Mesenchymal stem cell (in vitro differentiated cells and primary cell): ENCODE data around the gene IST1.
A peak's percentile ranks its signal among the peaks of the same experiment; 100 is the strongest.
"Not testable (repeated sequence)": the region's sequence is repeated elsewhere in the genome, so short reads cannot be mapped to it uniquely, and the experiment has no call there.

Source experiments
- DNase-seq: peaks from one replicate; pipeline ENCODE4 v3.0.0-alpha.2; 2013
- H2AFZ ChIP-seq: one replicate; pipeline ENCODE4 v1.6.1; 2013; ENCODE audit warnings: low read depth, mild to moderate bottlenecking, control low read depth, inconsistent platforms, low read length, moderate library complexity
- H2AK5ac ChIP-seq: 2 replicates; pipeline ENCODE4 v1.6.1; 2013; ENCODE audit warnings: low read length, moderate library complexity, mild to moderate bottlenecking, inconsistent platforms; ENCODE audit not compliant: severe bottlenecking
- H2BK120ac ChIP-seq: one replicate; pipeline ENCODE4 v1.6.1; 2013; ENCODE audit warnings: low read depth, mild to moderate bottlenecking, inconsistent platforms, low read length, moderate library complexity
- H2BK12ac ChIP-seq, 2 experiments: one replicate each; pipeline ENCODE4 v1.6.1; 2013; ENCODE audit warnings: inconsistent platforms in 2 of 2, low read length in 2 of 2, mild to moderate bottlenecking in 2 of 2, moderate library complexity in 2 of 2, control low read depth in 1 of 2
- H2BK15ac ChIP-seq: one replicate; pipeline ENCODE4 v1.6.1; 2013; ENCODE audit warnings: mild to moderate bottlenecking, low read depth, inconsistent platforms; ENCODE audit not compliant: poor library complexity, severe bottlenecking
- H2BK5ac ChIP-seq: 2 replicates; pipeline ENCODE4 v1.6.1; 2013; ENCODE audit warnings: low read depth, mild to moderate bottlenecking, low read length, control low read depth, inconsistent platforms; ENCODE audit not compliant: poor library complexity, severe bottlenecking
- H3K14ac ChIP-seq, 2 experiments: one replicate each; pipeline ENCODE4 v1.6.1; 2013; ENCODE audit warnings: inconsistent platforms in 2 of 2, low read length in 2 of 2, control low read depth in 1 of 2, mild to moderate bottlenecking in 1 of 2, moderate library complexity in 1 of 2
- H3K18ac ChIP-seq, 2 experiments: one replicate each; pipeline ENCODE4 v1.6.1; 2013; ENCODE audit warnings: inconsistent platforms in 2 of 2, low read length in 2 of 2, control low read depth in 1 of 2, low read depth in 1 of 2, mild to moderate bottlenecking in 1 of 2
- H3K23ac ChIP-seq, 2 experiments: one replicate each; pipeline ENCODE4 v1.6.1; 2013; ENCODE audit warnings: inconsistent platforms in 2 of 2, low read length in 2 of 2, mild to moderate bottlenecking in 2 of 2, moderate library complexity in 2 of 2, control low read depth in 1 of 2
- H3K27ac ChIP-seq: 2 replicates; pipeline ENCODE4 v1.5.1; 2013; ENCODE audit warnings: mild to moderate bottlenecking, moderate library complexity, low read length, control low read depth, inconsistent platforms; ENCODE audit not compliant: poor library complexity, severe bottlenecking
- H3K27me3 ChIP-seq, 2 experiments: 2 replicates each; pipeline versions ENCODE4 v1.6.1 to v1.7.0; 2013; ENCODE audit warnings: low read length in 2 of 2, mild to moderate bottlenecking in 2 of 2, moderate library complexity in 2 of 2, control low read depth in 1 of 2, inconsistent platforms in 1 of 2; ENCODE audit not compliant: control insufficient read depth in 1 of 2, insufficient read depth in 1 of 2
- H3K36me3 ChIP-seq, 2 experiments: 2 replicates each; pipeline versions ENCODE4 v1.6.1 to v1.7.0; 2013; ENCODE audit warnings: low read length in 2 of 2, control low read depth in 1 of 2, inconsistent platforms in 1 of 2, low read depth in 1 of 2, mild to moderate bottlenecking in 1 of 2; ENCODE audit not compliant: insufficient read depth in 2 of 2, control insufficient read depth in 1 of 2
- H3K4ac ChIP-seq, 2 experiments: one replicate each; pipeline ENCODE4 v1.6.1; 2013; ENCODE audit warnings: inconsistent platforms in 2 of 2, low read length in 2 of 2, mild to moderate bottlenecking in 2 of 2, moderate library complexity in 2 of 2, control low read depth in 1 of 2, low read depth in 1 of 2
- H3K4me1 ChIP-seq: 2 replicates; pipeline ENCODE4 v1.6.1; 2013; ENCODE audit warnings: low read depth, low read length, control low read depth; ENCODE audit not compliant: control insufficient read depth, insufficient read depth
- H3K4me2 ChIP-seq: 2 replicates; pipeline ENCODE4 v1.6.1; 2013; ENCODE audit warnings: low read length, mild to moderate bottlenecking, inconsistent platforms; ENCODE audit not compliant: poor library complexity, severe bottlenecking
- H3K4me3 ChIP-seq, 2 experiments: 2 replicates each; pipeline versions ENCODE4 v1.5.1 to v1.7.0; 2013; ENCODE audit warnings: low read length in 2 of 2, mild to moderate bottlenecking in 2 of 2, control low read depth in 1 of 2, low read depth in 1 of 2; ENCODE audit not compliant: insufficient read depth in 1 of 2
- H3K79me1 ChIP-seq: replicated peaks from 2 replicates; pipeline ENCODE4 v1.6.1; 2013; ENCODE audit warnings: mild to moderate bottlenecking, control low read depth, low read length, inconsistent platforms; ENCODE audit not compliant: poor library complexity, severe bottlenecking
- H3K9ac ChIP-seq: 2 replicates; pipeline ENCODE4 v1.7.0; 2013; ENCODE audit warnings: mild to moderate bottlenecking, low read length, moderate library complexity
- H3K9me3 ChIP-seq: 2 replicates; pipeline ENCODE4 v1.7.0; 2013; ENCODE audit warnings: mild to moderate bottlenecking, low read length; ENCODE audit not compliant: control insufficient read depth
- H4K8ac ChIP-seq: one replicate; pipeline ENCODE4 v1.6.1; 2013; ENCODE audit warnings: inconsistent platforms, mild to moderate bottlenecking, low read length, moderate library complexity
- H4K91ac ChIP-seq: one replicate; pipeline ENCODE4 v1.6.1; 2013; ENCODE audit warnings: mild to moderate bottlenecking, low read length, inconsistent platforms
- WGBS: methylation state at CpG from one replicate; pipeline ENCODE4 v1.1.7; 2013; ENCODE audit warnings: mixed read lengths; 5-methylcytosine and 5-hydroxymethylcytosine counted together

Gene IST1

GRCh38 chr16:71859762-71860521 lies 35.4 kb upstream of the IST1 start:
- Histone ChIP-seq H3K23ac (no peak overlapping the region), H4K8ac (no peak overlapping the region), H3K9ac (no peak overlapping the region), H3K27ac (peak overlapping the region; percentile 80), H2BK15ac (no peak overlapping the region), H3K4me3 (no peak overlapping the region), H3K4ac (no peak overlapping the region), H2BK120ac (no peak overlapping the region), H3K14ac (no peak overlapping the region), H3K4me1 (peaks cover 18% of the 10 kb centered on the region), H2BK5ac (no peak overlapping the region), H3K27me3 (no peaks in the 10 kb centered on the region), H3K36me3 (peaks cover 38 to 74% of the 10 kb centered on the region in 2 experiments), H3K9me3 (no peaks in the 10 kb centered on the region), H3K18ac (no peak overlapping the region), H3K79me1 (peaks cover 31% of the 10 kb centered on the region), H3K4me2 (no peak overlapping the region), H2BK12ac (no peak overlapping the region), H4K91ac (no peak overlapping the region), H2AK5ac (peak overlapping the region; percentile 4), H2AFZ (no peak overlapping the region)
- WGBS: 96% methylated on average over 32 of the region's 32 CpGs
- no peak for DNase-seq

GRCh38 chr16:71863995-71864394 lies 31.3 kb upstream of the IST1 start:
- Histone ChIP-seq H4K8ac (no peak overlapping the region), H3K27me3 (no peaks in the 10 kb centered on the region), H3K23ac (no peak overlapping the region), H2AFZ (no peak overlapping the region), H3K4me1 (peaks cover 9% of the 10 kb centered on the region), H3K14ac (no peak overlapping the region), H3K4ac (no peak overlapping the region), H3K9ac (no peak overlapping the region), H2BK120ac (no peak overlapping the region), H2BK5ac (no peak overlapping the region), H3K79me1 (peaks cover 25% of the 10 kb centered on the region), H3K4me2 (no peak overlapping the region), H3K4me3 (no peak overlapping the region), H4K91ac (no peak overlapping the region), H3K18ac (no peak overlapping the region), H2BK12ac (no peak overlapping the region), H3K27ac (no peak overlapping the region), H2BK15ac (no peak overlapping the region), H2AK5ac (no peak overlapping the region), H3K36me3 (peaks cover 38 to 72% of the 10 kb centered on the region in 2 experiments), H3K9me3 (no peaks in the 10 kb centered on the region)
- 99% methylated on average over 5 of the region's 5 CpGs for WGBS
- no peak for DNase-seq

DNA sequence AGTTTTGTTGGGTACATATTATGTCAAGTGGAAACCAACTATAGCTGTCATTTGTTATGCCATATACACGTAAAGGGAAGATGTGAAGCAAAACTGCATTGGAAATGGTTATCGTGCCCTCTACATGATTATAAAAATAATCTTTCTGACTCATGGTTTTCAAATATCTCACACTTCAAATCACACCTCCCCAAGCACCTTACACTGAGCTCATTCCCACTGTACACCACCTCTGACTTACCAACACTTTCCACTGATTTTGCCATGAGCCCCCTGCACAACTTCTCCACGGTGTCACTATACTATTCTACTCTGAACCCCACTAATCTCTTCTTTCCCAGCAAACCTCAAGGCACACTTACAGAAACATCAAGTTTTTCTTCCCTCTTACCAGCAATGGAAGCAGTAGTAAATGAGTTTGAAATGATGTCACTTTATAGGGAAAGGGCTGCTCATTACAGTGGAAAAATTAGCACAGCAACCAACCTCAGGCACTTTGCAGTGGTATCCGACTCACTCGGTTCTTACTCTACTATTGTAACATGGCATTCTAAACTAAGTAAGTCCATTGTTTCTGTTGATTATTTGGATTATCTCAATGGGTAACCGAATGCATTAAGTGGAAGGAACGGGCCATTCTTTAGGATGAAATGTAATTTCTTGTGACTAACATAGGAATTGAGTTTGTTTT lies 30.0 kb upstream of the IST1 start:
- Histone ChIP-seq H3K9me3 (no peaks in the 10 kb centered on the region), H3K36me3 (peaks cover 33 to 70% of the 10 kb centered on the region in 2 experiments), H3K4me3 (no peak overlapping the region), H3K9ac (no peak overlapping the region), H3K27me3 (no peaks in the 10 kb centered on the region), H2AK5ac (no peak overlapping the region), H2BK12ac (no peak overlapping the region), H3K18ac (no peak overlapping the region), H3K4ac (no peak overlapping the region), H3K4me1 (peaks cover under 1% of the 10 kb centered on the region), H3K27ac (no peak overlapping the region), H4K8ac (no peak overlapping the region), H2BK120ac (no peak overlapping the region), H3K4me2 (no peak overlapping the region), H3K14ac (no peak overlapping the region), H2AFZ (no peak overlapping the region), H2BK15ac (no peak overlapping the region), H3K79me1 (peaks cover 25% of the 10 kb centered on the region), H4K91ac (no peak overlapping the region), H2BK5ac (no peak overlapping the region), H3K23ac (no peak overlapping the region)
- WGBS: 97% methylated on average over 7 of the region's 7 CpGs
- DNase-seq: no peak

- H3K23ac ChIP-seq, H3K27ac ChIP-seq, H2BK120ac ChIP-seq, DNase-seq, H4K8ac ChIP-seq, H3K14ac ChIP-seq, H3K9ac ChIP-seq, H3K4me3 ChIP-seq, H3K18ac ChIP-seq, H4K91ac ChIP-seq, H3K4me1 ChIP-seq, H2BK12ac ChIP-seq, H3K27me3 ChIP-seq, H2BK15ac ChIP-seq, H3K9me3 ChIP-seq, H2AK5ac ChIP-seq, H3K4ac ChIP-seq, H2AFZ ChIP-seq, H2BK5ac ChIP-seq, H3K4me2 ChIP-seq: not testable (repeated sequence)
- WGBS: 100% methylated on average over 2 of the region's 6 CpGs
- Histone ChIP-seq H3K79me1 (peaks cover 19% of the 10 kb centered on the region), H3K36me3 (peaks cover 21 to 58% of the 10 kb centered on the region in 2 experiments)
Observed at GRCh38 chr16:71867175-71867574, 28.2 kb upstream of the IST1 start.
